ENCODE data around the gene TEX51.

GRCh38 chr2:126886211-126886915, 12.3 kb upstream of the TEX51 start:
- TF ChIP-seq EZH2 (IDR thresholded peaks at IDR 0.05; ENCODE audit: borderline replicate concordance, low read length) (no peak), CTCF (IDR thresholded peaks at IDR 0.05; ENCODE audit: low read length) (no peak)
